ENCODE data around the gene CHEK2.
"Not testable (repeated sequence)": the region's sequence is repeated elsewhere in the genome, so short reads cannot be mapped to it uniquely, and the experiment has no call there.

The CHEK2 gene

GRCh38 chr22:28678170-28678569 is 63.5 kb downstream of the CHEK2 start:
- not testable (repeated sequence) for H3K9ac ChIP-seq (ENCODE audit: low read length); H3K36me3 ChIP-seq (ENCODE audit: control insufficient read depth, insufficient read depth, low read length); H3K4me1 ChIP-seq (ENCODE audit: control insufficient read depth, insufficient read depth, low read length); H3K9me3 ChIP-seq (ENCODE audit: control insufficient read depth, low read length); H3K4me3 ChIP-seq (ENCODE audit: low read length); H3K27me3 ChIP-seq (ENCODE audit: control insufficient read depth, insufficient read depth, low read length)

GRCh38 chr22:28674121-28674563 is 67.5 kb downstream of the CHEK2 start:
- Histone ChIP-seq H3K27me3 (ENCODE audit: control insufficient read depth, insufficient read depth, low read length) (peaks cover 5% of the 10 kb centered on the region), H3K4me3 (ENCODE audit: low read length) (no peak overlapping the region), H3K9me3 (ENCODE audit: control insufficient read depth, low read length) (no peaks in the 10 kb centered on the region), H3K9ac (ENCODE audit: low read length) (no peak overlapping the region), H3K4me1 (ENCODE audit: control insufficient read depth, insufficient read depth, low read length) (peaks cover 4% of the 10 kb centered on the region), H3K36me3 (ENCODE audit: control insufficient read depth, insufficient read depth, low read length) (no peaks in the 10 kb centered on the region)

- Histone ChIP-seq H3K9ac (ENCODE audit: low read length) (no peak overlapping the region), H3K27me3 (ENCODE audit: control insufficient read depth, insufficient read depth, low read length) (no peaks in the 10 kb centered on the region), H3K36me3 (ENCODE audit: control insufficient read depth, insufficient read depth, low read length) (no peaks in the 10 kb centered on the region), H3K4me3 (ENCODE audit: low read length) (no peak overlapping the region), H3K9me3 (ENCODE audit: control insufficient read depth, low read length) (no peaks in the 10 kb centered on the region), H3K4me1 (ENCODE audit: control insufficient read depth, insufficient read depth, low read length) (no peaks in the 10 kb centered on the region)
These were observed 70.9 kb downstream of the CHEK2 start for GRCh38 chr22:28670756-28671155.

GRCh38 chr22:28670161-28670560 is 71.5 kb downstream of the CHEK2 start:
- Histone ChIP-seq H3K27me3 (ENCODE audit: control insufficient read depth, insufficient read depth, low read length) (no peaks in the 10 kb centered on the region), H3K36me3 (ENCODE audit: control insufficient read depth, insufficient read depth, low read length) (no peaks in the 10 kb centered on the region), H3K4me3 (ENCODE audit: low read length) (no peak overlapping the region), H3K4me1 (ENCODE audit: control insufficient read depth, insufficient read depth, low read length) (no peaks in the 10 kb centered on the region), H3K9me3 (ENCODE audit: control insufficient read depth, low read length) (no peaks in the 10 kb centered on the region), H3K9ac (ENCODE audit: low read length) (no peak overlapping the region)

GRCh38 chr22:28669387-28669786 is 72.2 kb downstream of the CHEK2 start:
- Histone ChIP-seq H3K9me3 (ENCODE audit: control insufficient read depth, low read length) (no peaks in the 10 kb centered on the region), H3K4me1 (ENCODE audit: control insufficient read depth, insufficient read depth, low read length) (no peaks in the 10 kb centered on the region), H3K36me3 (ENCODE audit: control insufficient read depth, insufficient read depth, low read length) (no peaks in the 10 kb centered on the region), H3K9ac (ENCODE audit: low read length) (no peak overlapping the region), H3K27me3 (ENCODE audit: control insufficient read depth, insufficient read depth, low read length) (no peaks in the 10 kb centered on the region), H3K4me3 (ENCODE audit: low read length) (no peak overlapping the region)

- not testable (repeated sequence) for H3K27me3 ChIP-seq (ENCODE audit: control insufficient read depth, insufficient read depth, low read length); H3K4me1 ChIP-seq (ENCODE audit: control insufficient read depth, insufficient read depth, low read length); H3K9ac ChIP-seq (ENCODE audit: low read length); H3K4me3 ChIP-seq (ENCODE audit: low read length); H3K9me3 ChIP-seq (ENCODE audit: control insufficient read depth, low read length); H3K36me3 ChIP-seq (ENCODE audit: control insufficient read depth, insufficient read depth, low read length)
These were observed 78.1 kb downstream of the CHEK2 start for GRCh38 chr22:28663569-28663942.

- Histone ChIP-seq H3K4me3 (ENCODE audit: low read length) (no peak overlapping the region), H3K27me3 (ENCODE audit: control insufficient read depth, insufficient read depth, low read length) (no peaks in the 10 kb centered on the region), H3K4me1 (ENCODE audit: control insufficient read depth, insufficient read depth, low read length) (no peaks in the 10 kb centered on the region), H3K36me3 (ENCODE audit: control insufficient read depth, insufficient read depth, low read length) (no peaks in the 10 kb centered on the region), H3K9me3 (ENCODE audit: control insufficient read depth, low read length) (no peaks in the 10 kb centered on the region), H3K9ac (ENCODE audit: low read length) (no peak overlapping the region)
These were observed 83.2 kb downstream of the CHEK2 start for GRCh38 chr22:28658448-28658847.

- H3K36me3 ChIP-seq (ENCODE audit: control insufficient read depth, insufficient read depth, low read length) = no peaks in the 10 kb centered on the region
- no peaks in the 10 kb centered on the region for H3K27me3 ChIP-seq (ENCODE audit: control insufficient read depth, insufficient read depth, low read length)
- H3K4me1 ChIP-seq (ENCODE audit: control insufficient read depth, insufficient read depth, low read length) = no peaks in the 10 kb centered on the region
- H3K9me3 ChIP-seq (ENCODE audit: control insufficient read depth, low read length) = no peaks in the 10 kb centered on the region
- no peak overlapping the region for H3K9ac ChIP-seq (ENCODE audit: low read length)
- no peak overlapping the region for H3K4me3 ChIP-seq (ENCODE audit: low read length)
These were observed 85.4 kb downstream of the CHEK2 start for GRCh38 chr22:28656181-28656580.

- no peak overlapping the region for H3K4me3 ChIP-seq (ENCODE audit: low read length)
- H3K9me3 ChIP-seq (ENCODE audit: control insufficient read depth, low read length) = no peaks in the 10 kb centered on the region
- no peak overlapping the region for H3K9ac ChIP-seq (ENCODE audit: low read length)
- no peaks in the 10 kb centered on the region for H3K4me1 ChIP-seq (ENCODE audit: control insufficient read depth, insufficient read depth, low read length)
- no peaks in the 10 kb centered on the region for H3K36me3 ChIP-seq (ENCODE audit: control insufficient read depth, insufficient read depth, low read length)
- no peaks in the 10 kb centered on the region for H3K27me3 ChIP-seq (ENCODE audit: control insufficient read depth, insufficient read depth, low read length)
These were observed 91.2 kb downstream of the CHEK2 start for GRCh38 chr22:28650463-28650862.

- Histone ChIP-seq H3K36me3 (ENCODE audit: control insufficient read depth, insufficient read depth, low read length) (no peaks in the 10 kb centered on the region), H3K9ac (ENCODE audit: low read length) (no peak overlapping the region), H3K4me3 (ENCODE audit: low read length) (no peak overlapping the region), H3K27me3 (ENCODE audit: control insufficient read depth, insufficient read depth, low read length) (no peaks in the 10 kb centered on the region), H3K4me1 (ENCODE audit: control insufficient read depth, insufficient read depth, low read length) (no peaks in the 10 kb centered on the region), H3K9me3 (ENCODE audit: control insufficient read depth, low read length) (no peaks in the 10 kb centered on the region)
These were observed 92.8 kb downstream of the CHEK2 start for GRCh38 chr22:28648792-28649191.

GRCh38 chr22:28647216-28647615 is 94.4 kb downstream of the CHEK2 start:
- Histone ChIP-seq H3K27me3 (ENCODE audit: control insufficient read depth, insufficient read depth, low read length) (no peaks in the 10 kb centered on the region), H3K9ac (ENCODE audit: low read length) (no peak overlapping the region), H3K4me3 (ENCODE audit: low read length) (no peak overlapping the region), H3K36me3 (ENCODE audit: control insufficient read depth, insufficient read depth, low read length) (no peaks in the 10 kb centered on the region), H3K9me3 (ENCODE audit: control insufficient read depth, low read length) (no peaks in the 10 kb centered on the region), H3K4me1 (ENCODE audit: control insufficient read depth, insufficient read depth, low read length) (no peaks in the 10 kb centered on the region)

- Histone ChIP-seq H3K9me3 (ENCODE audit: control insufficient read depth, low read length) (no peaks in the 10 kb centered on the region), H3K4me3 (ENCODE audit: low read length) (no peak overlapping the region), H3K27me3 (ENCODE audit: control insufficient read depth, insufficient read depth, low read length) (no peaks in the 10 kb centered on the region), H3K4me1 (ENCODE audit: control insufficient read depth, insufficient read depth, low read length) (no peaks in the 10 kb centered on the region), H3K9ac (ENCODE audit: low read length) (no peak overlapping the region), H3K36me3 (ENCODE audit: control insufficient read depth, insufficient read depth, low read length) (no peaks in the 10 kb centered on the region)
These were observed 102.3 kb downstream of the CHEK2 start for GRCh38 chr22:28639321-28639720.

Measured in mucosa of stomach (tissue), 1 donor.